PC-3 (cell line): ENCODE measurements around the gene VASH1. TPM values are rescaled to one million over a fixed set of nuclear protein-coding genes. Genes with fewer than 3 reads are reported as not detected.

ENCODE experiments used
- ATAC-seq: fragments of 200-7000 bp; cut with Tn5 transposase; 2 replicates; pipeline ENCODE4 v1.9.1; 2020; ENCODE audit warnings: mild to moderate bottlenecking, moderate library complexity
- BruUV-seq: library from RNA; stranded (reverse); fragments of 400-500 nt; replicated peaks from 2 replicates; lab custom pipeline; 2021; lab: Mats Ljungman, UMichigan
- CTCF ChIA-PET: fragments of 300-600 bp; sonication (Branson Sonifier 250); formaldehyde crosslinking; loops from one replicate; lab custom pipeline; 2022; ENCODE audit warnings: antibody characterized with exemption; lab: Charles Lee
- POLR2A ChIA-PET: fragments of 300-600 bp; sonication (Branson Sonifier 250); formaldehyde crosslinking; loops from one replicate; lab custom pipeline; 2022; ENCODE audit warnings: antibody characterized with exemption; ENCODE audit not compliant: unreplicated experiment; lab: Charles Lee
- DNase-seq: peaks from one replicate; pipeline ENCODE4 v3.0.0-alpha.2; 2015
- H2AFZ ChIP-seq: fragments of 300-600 bp; sonication (generic); 2 replicates; pipeline ENCODE4 v1.6.0; 2016; ENCODE audit warnings: antibody characterized with exemption, low read length
- H3F3A ChIP-seq: fragments of 300-600 bp; sonication (generic); one replicate; pipeline ENCODE4 v1.6.0; 2017; ENCODE audit warnings: antibody characterized with exemption, low read length, control low read depth, mild to moderate bottlenecking; ENCODE audit not compliant: unreplicated experiment
- H3K27ac ChIP-seq: fragments of 300-600 bp; sonication (generic); 2 replicates; pipeline ENCODE4 v1.5.1; 2016; ENCODE audit warnings: mild to moderate bottlenecking, low read length
- H3K27me3 ChIP-seq: fragments of 300-600 bp; sonication (generic); 2 replicates; pipeline ENCODE4 v1.6.1; 2016; ENCODE audit warnings: low read length, mixed read lengths
- H3K36me3 ChIP-seq: fragments of 300-600 bp; sonication (generic); 2 replicates; pipeline ENCODE4 v1.6.1; 2016; ENCODE audit warnings: low read depth, mixed run types, low read length, mixed read lengths
- H3K4me1 ChIP-seq: fragments of 300-600 bp; sonication (generic); 2 replicates; pipeline ENCODE4 v1.5.1; 2016; ENCODE audit warnings: low read length; ENCODE audit not compliant: insufficient read depth
- H3K4me2 ChIP-seq: fragments of 300-600 bp; sonication (generic); 2 replicates; pipeline ENCODE4 v1.6.0; 2016; ENCODE audit warnings: low read length
- H3K4me3 ChIP-seq: fragments of 300-600 bp; sonication (generic); 2 replicates; pipeline ENCODE4 v1.5.1; 2016; ENCODE audit warnings: mild to moderate bottlenecking, low read length, mixed read lengths
- H3K79me2 ChIP-seq: fragments of 300-600 bp; sonication (generic); 2 replicates; pipeline ENCODE4 v1.6.1; 2017; ENCODE audit warnings: low read length, mixed read lengths
- H3K9ac ChIP-seq: fragments of 300-600 bp; sonication (generic); 2 replicates; pipeline ENCODE4 v1.6.0; 2016; ENCODE audit warnings: mild to moderate bottlenecking, low read length
- H3K9me2 ChIP-seq: fragments of 300-600 bp; sonication (generic); replicated peaks from 2 replicates; pipeline ENCODE4 v1.6.1; 2016; ENCODE audit warnings: mixed run types, low read length, mixed read lengths
- H3K9me3 ChIP-seq: fragments of 300-600 bp; sonication (generic); 2 replicates; pipeline ENCODE4 v1.6.1; 2016; ENCODE audit warnings: low read length, mixed read lengths
- H4K20me1 ChIP-seq: fragments of 300-600 bp; sonication (generic); 2 replicates; pipeline ENCODE4 v1.6.1; 2016; ENCODE audit warnings: low read length, mixed read lengths
- CTCF ChIP-seq: fragments of 300-600 bp; sonication (generic); conservative IDR thresholded peaks from 2 replicates; pipeline ENCODE4 v1.5.1; 2017; ENCODE audit warnings: antibody characterized with exemption, low read depth, mild to moderate bottlenecking, low read length
- EZH2 ChIP-seq: fragments of 300-600 bp; sonication (generic); IDR thresholded peaks from one replicate; pipeline ENCODE4 v1.6.1; 2017; ENCODE audit warnings: antibody characterized with exemption, mild to moderate bottlenecking, low read length; ENCODE audit not compliant: unreplicated experiment
- EZH2phosphoT487 ChIP-seq: fragments of 300-600 bp; sonication (generic); IDR thresholded peaks from 2 replicates; pipeline ENCODE4 v1.6.1; 2018; ENCODE audit warnings: mild to moderate bottlenecking, antibody characterized with exemption, low read length, borderline replicate concordance
- intact Hi-C: fragments of 100-400 bp; cut with micrococcal nuclease; formaldehyde crosslinking; loops from 2 replicates; pipeline ENCODE4 v1.9.0; 2023
- total RNA-seq: library from RNA; depleted of rRNA; stranded (reverse); fragments of >200 nt; gene quantifications from 2 replicates; pipeline ENCODE4 v1.2.3, GENCODE V29; 2014

Gene VASH1
- total RNA-seq, 1 experiment from 2014 or later: 1.8 TPM

- Histone ChIP-seq H3K36me3 (no peaks in the 10 kb centered on the region), H3K4me1 (no peaks in the 10 kb centered on the region), H4K20me1 (no peaks in the 10 kb centered on the region), H3K79me2 (no peaks in the 10 kb centered on the region), H3F3A (no peaks in the 10 kb centered on the region), H3K27ac (no peak overlapping the region), H3K9me3 (no peaks in the 10 kb centered on the region), H3K4me3 (no peak overlapping the region), H3K9me2 (no peaks in the 10 kb centered on the region), H3K9ac (no peak overlapping the region), H3K4me2 (no peak overlapping the region), H2AFZ (no peak overlapping the region), H3K27me3 (peaks cover 60% of the 10 kb centered on the region)
- TF ChIP-seq EZH2 (no peak), EZH2phosphoT487 (no peak), CTCF (no peak)
- ChIA-PET CTCF (no interaction called here), POLR2A (no interaction called here)
- BruUV-seq: no TSS peak
- intact Hi-C loops: no loop called here
- ATAC-seq: no peak
- no peak for DNase-seq
These were observed 36.4 kb upstream of the VASH1 start for GRCh38 chr14:76724651-76725550.

- Histone ChIP-seq H3K4me3 (no peak overlapping the region), H3K27me3 (peaks cover 73% of the 10 kb centered on the region), H3K9me3 (no peaks in the 10 kb centered on the region), H3F3A (no peaks in the 10 kb centered on the region), H3K4me2 (no peak overlapping the region), H3K9ac (no peak overlapping the region), H3K36me3 (no peaks in the 10 kb centered on the region), H3K27ac (no peak overlapping the region), H2AFZ (no peak overlapping the region), H3K4me1 (no peaks in the 10 kb centered on the region), H3K79me2 (no peaks in the 10 kb centered on the region), H3K9me2 (no peaks in the 10 kb centered on the region), H4K20me1 (no peaks in the 10 kb centered on the region)
- CTCF ChIA-PET: no interaction called here
- POLR2A ChIA-PET: no interaction called here
- ATAC-seq: no peak
- no TSS peak for BruUV-seq
- intact Hi-C loops: no loop called here
- DNase-seq: no peak
- TF ChIP-seq EZH2phosphoT487 (no peak), CTCF (no peak), EZH2 (no peak)
These were observed 34.7 kb upstream of the VASH1 start for GRCh38 chr14:76726551-76726970.

GRCh38 chr14:76727384-76727783 lies 33.9 kb upstream of the VASH1 start:
- no peaks in the 10 kb centered on the region for H3F3A ChIP-seq
- BruUV-seq: no TSS peak
- H4K20me1 ChIP-seq: no peaks in the 10 kb centered on the region
- H3K9me3 ChIP-seq: no peaks in the 10 kb centered on the region
- H2AFZ ChIP-seq: no peak overlapping the region
- H3K79me2 ChIP-seq: no peaks in the 10 kb centered on the region
- no peaks in the 10 kb centered on the region for H3K4me1 ChIP-seq
- intact Hi-C loops: no loop called here
- H3K9ac ChIP-seq: no peak overlapping the region
- TF ChIP-seq EZH2phosphoT487 (no peak), CTCF (no peak), EZH2 (no peak)
- ChIA-PET POLR2A (no interaction called here), CTCF (no interaction called here)
- H3K27me3 ChIP-seq: peaks cover 73% of the 10 kb centered on the region
- DNase-seq (no peak), ATAC-seq (no peak)
- no peaks in the 10 kb centered on the region for H3K9me2 ChIP-seq
- no peak overlapping the region for H3K27ac ChIP-seq
- H3K36me3 ChIP-seq: no peaks in the 10 kb centered on the region
- no peak overlapping the region for H3K4me3 ChIP-seq
- no peak overlapping the region for H3K4me2 ChIP-seq
